Measurements from ENCODE around the gene SLC26A6.

The SLC26A6 gene

DNA sequence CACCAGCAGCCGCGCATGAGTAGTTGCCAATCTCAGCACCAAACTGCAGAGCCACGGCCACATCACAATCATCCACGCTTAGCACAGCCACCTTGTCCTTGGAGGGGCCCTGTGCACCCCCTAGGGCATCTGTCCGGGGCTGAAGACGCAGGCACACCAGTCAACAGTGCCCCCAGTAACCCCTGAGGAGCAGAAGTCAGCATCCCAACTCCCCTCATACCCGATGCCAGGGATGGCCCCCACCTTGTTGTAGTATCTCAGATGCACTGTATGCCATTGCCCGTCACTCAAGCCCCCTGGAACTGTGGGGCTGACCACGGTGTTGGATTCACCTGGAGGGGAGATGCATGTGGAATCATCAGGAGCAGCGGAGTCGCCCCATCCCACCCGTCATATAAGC is 19.8 kb upstream of the SLC26A6 start:
- Histone ChIP-seq H3K27me3 (peaks cover 0 to 24% (median 5%) of the 10 kb centered on the region in 11 experiments; a peak in 8 of 22 replicates), H3K9me3 (replicated peaks in 1 of 11) (no peaks in the 10 kb centered on the region), H3K9ac (no peak overlapping the region)

DNA sequence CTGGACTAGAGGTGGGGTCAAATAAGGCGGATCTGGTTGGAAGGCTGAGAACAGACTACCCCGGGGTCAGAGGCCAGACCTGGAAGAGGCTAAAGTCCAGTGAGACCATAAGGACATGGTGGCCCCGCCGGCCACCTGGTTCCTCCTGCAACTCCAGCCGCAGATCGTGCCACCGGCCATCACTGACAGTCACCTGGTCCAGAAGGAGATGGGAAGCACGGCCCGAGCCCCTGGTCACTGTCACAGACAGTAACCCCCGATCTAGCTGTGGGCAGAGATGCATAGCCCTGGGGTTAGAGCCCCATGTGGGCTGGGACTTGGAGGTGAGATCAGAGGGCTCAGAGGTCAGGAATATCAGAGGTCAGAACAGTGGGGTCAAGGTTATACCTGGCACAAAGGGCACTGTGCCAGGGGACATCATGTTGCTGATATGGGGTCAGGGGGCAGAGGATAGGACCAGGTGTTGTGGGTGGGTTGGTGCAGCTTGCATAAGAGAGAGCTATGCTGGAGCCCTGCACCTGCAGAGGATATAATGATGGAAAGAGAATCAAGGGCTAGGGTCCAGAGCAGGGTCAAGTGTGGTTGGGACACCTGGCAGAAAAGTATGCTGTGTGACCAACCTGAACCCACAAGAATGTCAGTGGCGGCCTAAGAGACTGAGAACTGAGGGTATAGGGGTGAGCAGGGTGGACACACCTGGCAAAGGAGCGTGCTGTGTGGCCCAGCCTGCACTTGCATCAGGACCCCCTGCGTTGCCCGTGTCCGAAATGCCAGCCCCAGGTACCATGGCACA is 17.9 kb upstream of the SLC26A6 start:
- Histone ChIP-seq H3K27me3 (peaks cover 0 to 24% (median 5%) of the 10 kb centered on the region in 11 experiments; a peak in 8 of 22 replicates), H3K4me3 (no peak overlapping the region), H3K9ac (no peak overlapping the region), H3K27ac (no peak overlapping the region), H3K36me3 (no peaks in the 10 kb centered on the region), H3K4me1 (peaks cover 0 to 27% (median 18%) of the 10 kb centered on the region in 10 experiments; a peak in 19 of 20 replicates), H4K20me1 (peaks cover 0 to 18% (median 0%) of the 10 kb centered on the region in 11 experiments; a peak in 2 of 22 replicates), H3K9me3 (replicated peaks in 1 of 11) (no peaks in the 10 kb centered on the region), H3K4me2 (no peak overlapping the region)
- no peak for TF ChIP-seq Cebpa-rat (IDR thresholded peaks at IDR 0.05)

More for the DNA sequence above, 19.8 kb upstream of the SLC26A6 start:
- Histone ChIP-seq H3K4me2 (peak overlapping the region; percentile 82 to 95 (median 92); a peak in 20 of 22 replicates), H3K27ac (no peak overlapping the region), H3K4me1 (peaks cover 0 to 27% (median 18%) of the 10 kb centered on the region in 10 experiments; a peak in 19 of 20 replicates), H3K4me3 (peak overlapping the region in 1 of 10 experiments; percentile 63; a peak in 1 of 20 replicates), H3K36me3 (no peaks in the 10 kb centered on the region), H4K20me1 (peaks cover 0 to 21% (median 0%) of the 10 kb centered on the region in 11 experiments; a peak in 4 of 22 replicates)
- TF ChIP-seq Cebpa-rat (IDR thresholded peaks at IDR 0.05) = no peak

DNA sequence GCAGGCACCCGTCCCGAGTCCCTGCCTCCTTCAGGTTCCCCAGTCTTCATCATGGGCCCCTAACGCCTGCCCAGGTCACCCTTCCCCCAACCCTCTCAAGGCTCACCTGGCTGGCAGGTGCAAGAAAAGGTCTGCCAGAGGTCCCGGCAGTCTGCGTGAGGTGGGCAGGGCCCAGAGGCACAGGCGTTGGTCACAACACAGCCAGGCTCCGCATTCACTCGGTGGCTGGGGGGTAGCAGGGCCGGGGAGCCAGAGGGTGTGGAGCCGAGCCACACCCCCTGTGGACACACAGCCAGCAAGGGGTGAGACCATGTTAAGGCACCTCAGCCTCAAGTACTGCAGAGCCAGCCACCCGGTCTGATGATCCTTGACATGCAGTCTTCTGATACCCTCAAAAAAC is 16.5 kb upstream of the SLC26A6 start:
- H3K27me3 ChIP-seq = peaks cover 0 to 15% (median 2%) of the 10 kb centered on the region in 11 experiments; a peak in 7 of 22 replicates
- H3K4me1 ChIP-seq = peaks cover 0 to 21% (median 12%) of the 10 kb centered on the region in 10 experiments; a peak in 19 of 20 replicates
- H3K36me3 ChIP-seq = no peaks in the 10 kb centered on the region
- H3K9me3 ChIP-seq (replicated peaks in 1 of 11) = no peaks in the 10 kb centered on the region
- no peak overlapping the region for H3K27ac ChIP-seq
- peaks cover 0 to 18% (median 0%) of the 10 kb centered on the region in 11 experiments; a peak in 2 of 22 replicates for H4K20me1 ChIP-seq
- H3K4me2 ChIP-seq = no peak overlapping the region
- no peak overlapping the region for H3K4me3 ChIP-seq
- TF ChIP-seq Cebpa-rat (IDR thresholded peaks at IDR 0.05) = no peak
- no peak overlapping the region for H3K9ac ChIP-seq

DNA sequence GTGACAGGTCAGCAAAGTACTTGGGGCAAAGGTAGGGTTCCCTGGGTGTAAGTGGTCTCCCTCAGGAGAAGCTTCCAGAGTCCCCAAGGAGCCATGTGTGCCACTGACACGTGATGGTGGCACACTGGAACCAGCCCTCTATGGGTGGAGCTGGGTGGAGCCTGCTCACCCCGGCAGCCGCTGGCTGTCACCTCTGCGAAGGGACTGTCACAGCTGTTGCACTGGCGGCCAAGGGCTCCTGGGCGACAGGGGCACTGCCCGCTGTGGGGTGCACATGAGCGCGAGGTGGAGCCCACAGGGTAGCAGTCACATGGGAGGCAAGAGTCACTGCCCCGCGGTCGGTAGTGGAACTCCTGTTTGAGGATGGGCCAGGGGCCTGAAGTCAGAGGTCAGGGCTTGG is 15.5 kb upstream of the SLC26A6 start:
- Histone ChIP-seq H3K36me3 (no peaks in the 10 kb centered on the region), H3K4me1 (peaks cover 0 to 14% (median 5%) of the 10 kb centered on the region in 10 experiments; a peak in 12 of 20 replicates), H4K20me1 (peaks cover 0 to 18% (median 0%) of the 10 kb centered on the region in 11 experiments; a peak in 3 of 22 replicates), H3K4me2 (no peak overlapping the region), H3K9me3 (replicated peaks in 1 of 11) (no peaks in the 10 kb centered on the region), H3K9ac (no peak overlapping the region), H3K27me3 (peaks cover 0 to 7% (median 0%) of the 10 kb centered on the region in 11 experiments; a peak in 3 of 22 replicates), H3K27ac (no peak overlapping the region), H3K4me3 (no peak overlapping the region)
- TF ChIP-seq Cebpa-rat (IDR thresholded peaks at IDR 0.05) = no peak

DNA sequence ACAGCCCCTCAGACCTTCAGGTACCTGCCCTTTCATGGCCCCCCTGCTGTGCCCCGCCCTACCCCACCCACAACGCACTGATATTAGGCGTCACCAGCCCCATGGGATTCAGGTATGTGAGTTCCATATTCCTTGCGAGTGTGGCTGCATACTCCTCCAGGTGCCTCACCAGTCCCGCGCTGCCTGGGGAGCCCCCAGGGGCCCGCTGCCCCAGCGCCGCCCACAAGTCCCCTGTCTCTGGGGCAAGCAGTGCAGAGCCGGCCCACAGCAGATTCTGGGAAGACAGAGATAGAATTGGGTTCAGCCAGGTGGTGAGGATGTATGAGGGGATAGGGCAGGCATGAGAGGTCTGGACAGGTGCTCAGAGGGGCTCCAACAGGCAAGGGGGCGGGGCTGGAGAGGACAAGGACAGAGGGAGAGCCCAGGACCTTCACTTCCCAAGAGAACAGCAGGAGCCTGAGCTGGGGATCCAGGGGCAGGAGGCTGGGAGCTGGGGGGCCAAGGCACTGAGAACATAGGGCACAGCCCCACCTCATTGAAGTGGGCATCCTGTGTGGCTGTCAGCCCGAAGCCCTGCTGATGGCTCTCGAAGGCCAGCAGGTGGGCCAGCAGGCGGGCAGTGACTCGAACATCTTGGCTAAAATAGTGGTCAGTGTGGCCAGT is 13.1 kb upstream of the SLC26A6 start:
- Histone ChIP-seq H3K27me3 (no peaks in the 10 kb centered on the region), H4K20me1 (peaks cover 0 to 10% (median 0%) of the 10 kb centered on the region in 11 experiments; a peak in 2 of 22 replicates), H3K36me3 (no peaks in the 10 kb centered on the region), H3K27ac (no peak overlapping the region), H3K4me1 (peaks cover 0 to 4% (median 0%) of the 10 kb centered on the region in 10 experiments; a peak in 1 of 20 replicates), H3K9me3 (replicated peaks in 1 of 11) (no peaks in the 10 kb centered on the region), H3K9ac (no peak overlapping the region), H3K4me3 (no peak overlapping the region), H3K4me2 (no peak overlapping the region)
- TF ChIP-seq Cebpa-rat (IDR thresholded peaks at IDR 0.05) = no peak

DNA sequence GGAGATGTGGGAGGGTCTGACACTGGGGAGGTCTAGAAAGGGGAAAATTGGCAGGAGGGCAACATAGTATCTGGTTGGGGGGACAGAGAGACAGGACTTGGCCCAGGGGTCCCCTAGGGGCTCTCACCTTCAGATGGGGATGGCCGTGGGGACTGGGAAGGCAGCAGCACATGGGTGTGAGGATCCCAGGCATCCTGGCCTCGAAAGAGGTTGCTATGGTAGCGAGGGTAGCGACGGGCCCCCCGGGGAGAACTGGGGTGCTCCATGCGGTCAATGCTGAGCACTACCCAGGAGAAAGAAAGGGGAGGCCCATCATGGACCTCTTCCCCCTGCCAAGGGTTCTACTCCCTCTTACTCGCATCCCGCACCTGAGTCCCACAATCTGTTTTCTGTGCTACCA is 12.5 kb upstream of the SLC26A6 start:
- no peak overlapping the region for H3K27ac ChIP-seq
- H3K4me2 ChIP-seq = no peak overlapping the region
- no peak overlapping the region for H3K4me3 ChIP-seq
- TF ChIP-seq Cebpa-rat (IDR thresholded peaks at IDR 0.05) = no peak
- no peaks in the 10 kb centered on the region for H3K9me3 ChIP-seq (replicated peaks in 1 of 11)
- no peaks in the 10 kb centered on the region for H3K36me3 ChIP-seq
- no peaks in the 10 kb centered on the region for H3K4me1 ChIP-seq
- H3K27me3 ChIP-seq = no peaks in the 10 kb centered on the region
- H4K20me1 ChIP-seq = peaks cover 0 to 11% (median 0%) of the 10 kb centered on the region in 11 experiments; a peak in 2 of 22 replicates
- no peak overlapping the region for H3K9ac ChIP-seq

DNA sequence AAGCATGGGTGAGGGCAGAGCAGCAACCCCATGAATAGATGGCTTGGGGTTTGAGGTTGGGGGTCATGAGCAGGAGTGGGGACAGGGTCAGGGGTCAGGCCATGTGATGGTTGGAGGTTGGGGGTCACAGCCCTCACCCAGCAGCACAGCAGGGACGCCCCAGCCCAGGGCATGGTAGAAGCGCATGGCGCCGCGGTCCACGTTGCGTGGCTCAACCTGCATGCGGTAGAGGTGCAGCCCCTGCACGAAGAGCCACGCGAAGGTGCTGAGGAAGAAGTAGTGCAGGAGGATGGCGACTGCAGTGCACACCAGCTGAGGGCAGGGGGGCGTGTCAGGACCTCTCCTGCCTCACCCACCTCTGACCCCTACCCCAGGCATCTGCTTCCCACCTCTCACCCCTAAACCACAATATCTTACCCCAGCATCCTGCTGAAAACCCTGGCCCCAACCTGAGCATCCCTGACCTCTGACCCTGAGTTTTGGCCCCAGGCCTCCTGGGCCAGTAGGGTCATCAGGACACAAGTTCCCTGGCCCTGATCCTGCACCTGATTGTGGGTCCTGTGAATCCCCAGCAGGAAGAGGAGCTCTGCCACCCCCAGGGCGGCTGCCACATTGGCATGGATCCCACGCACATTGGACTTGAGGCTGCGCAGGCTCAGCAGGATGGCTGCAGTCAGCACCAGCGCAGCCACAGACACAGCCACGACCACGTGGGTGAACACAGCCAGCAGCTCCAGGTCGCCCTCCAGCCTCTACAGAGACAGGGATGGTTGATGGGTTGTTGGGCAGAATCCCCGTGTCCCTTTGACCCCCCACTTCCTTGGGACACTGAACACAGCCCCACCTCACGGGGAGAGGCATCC is 9.9 kb upstream of the SLC26A6 start:
- Histone ChIP-seq H3K4me2 (no peak overlapping the region), H3K27me3 (no peaks in the 10 kb centered on the region), H3K9me3 (replicated peaks in 1 of 11) (no peaks in the 10 kb centered on the region), H3K9ac (no peak overlapping the region), H3K27ac (no peak overlapping the region), H3K4me3 (no peak overlapping the region), H3K4me1 (no peaks in the 10 kb centered on the region), H3K36me3 (no peaks in the 10 kb centered on the region), H4K20me1 (peaks cover 0 to 15% (median 0%) of the 10 kb centered on the region in 11 experiments; a peak in 2 of 22 replicates)
- TF ChIP-seq Cebpa-rat (IDR thresholded peaks at IDR 0.05) = no peak

DNA sequence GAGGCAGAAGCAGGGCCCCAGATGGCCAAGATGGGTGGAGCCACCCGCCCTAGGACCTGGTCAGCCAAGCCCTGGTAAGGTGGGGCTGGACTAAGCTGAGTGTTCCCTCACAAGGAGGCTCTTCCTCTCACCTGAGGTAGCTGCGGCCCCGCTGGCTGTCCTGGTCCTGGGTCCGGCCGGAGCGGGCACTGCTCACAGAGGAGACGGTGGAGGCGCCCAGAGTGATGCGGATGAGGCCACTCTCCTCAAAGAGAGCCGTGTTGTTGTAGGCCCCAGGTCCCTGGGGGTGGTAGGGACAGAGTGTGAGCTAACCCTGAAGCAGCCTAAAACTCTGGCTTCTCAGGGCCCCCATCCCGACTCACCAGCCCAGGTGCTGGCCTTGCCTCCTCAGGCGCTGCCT is 7.3 kb upstream of the SLC26A6 start:
- Histone ChIP-seq H3K4me3 (no peak overlapping the region), H3K4me1 (peaks cover 0 to 11% (median 0%) of the 10 kb centered on the region in 10 experiments; a peak in 1 of 20 replicates), H3K9ac (no peak overlapping the region), H3K27me3 (no peaks in the 10 kb centered on the region), H4K20me1 (peaks cover 0 to 15% (median 0%) of the 10 kb centered on the region in 11 experiments; a peak in 2 of 22 replicates), H3K4me2 (no peak overlapping the region), H3K9me3 (replicated peaks in 1 of 11) (no peaks in the 10 kb centered on the region), H3K27ac (no peak overlapping the region), H3K36me3 (no peaks in the 10 kb centered on the region)
- TF ChIP-seq Cebpa-rat (IDR thresholded peaks at IDR 0.05) = no peak
